GM19467 (cell line): ENCODE results near the gene CRACDL.
"Not testable (repeated sequence)": the region's sequence is repeated elsewhere in the genome, so short reads cannot be mapped to it uniquely, and the experiment has no call there.

Source experiments
- ATAC-seq: cut with Tn5 transposase; IDR thresholded peaks from one replicate; pipeline ENCODE4 v1.9.1; 2021; ENCODE audit warnings: mild to moderate bottlenecking, moderate library complexity; ENCODE audit not compliant: unreplicated experiment

CRACDL gene

GRCh38 chr2:98886066-98886554 lies 49.9 kb downstream of the CRACDL start:
- no peak for ATAC-seq

GRCh38 chr2:98884658-98885057 lies 51.4 kb downstream of the CRACDL start:
- ATAC-seq = no peak

- ATAC-seq = no peak
These were observed 52.2 kb downstream of the CRACDL start for GRCh38 chr2:98883780-98884211.

- no peak for ATAC-seq
These were observed 52.9 kb downstream of the CRACDL start for GRCh38 chr2:98882971-98883779.

GRCh38 chr2:98882368-98882767 lies 53.7 kb downstream of the CRACDL start:
- no peak for ATAC-seq

- ATAC-seq = no peak
These were observed 54.8 kb downstream of the CRACDL start for GRCh38 chr2:98881153-98881650.

- no peak for ATAC-seq
These were observed 55.5 kb downstream of the CRACDL start for GRCh38 chr2:98880266-98881152.

GRCh38 chr2:98877658-98878057 lies 58.4 kb downstream of the CRACDL start:
- ATAC-seq = not testable (repeated sequence)

- ATAC-seq = no peak
These were observed 59.3 kb downstream of the CRACDL start for GRCh38 chr2:98876741-98877140.

GRCh38 chr2:98875746-98876145 lies 60.3 kb downstream of the CRACDL start:
- ATAC-seq = no peak

- ATAC-seq = no peak
These were observed 60.8 kb downstream of the CRACDL start for GRCh38 chr2:98875081-98875728.

GRCh38 chr2:98874186-98874689 lies 61.8 kb downstream of the CRACDL start:
- ATAC-seq = no peak

GRCh38 chr2:98872526-98872925 lies 63.5 kb downstream of the CRACDL start:
- no peak for ATAC-seq

GRCh38 chr2:98871506-98871905 lies 64.5 kb downstream of the CRACDL start:
- no peak for ATAC-seq

GRCh38 chr2:98870516-98871158 lies 65.4 kb downstream of the CRACDL start:
- no peak for ATAC-seq

- no peak for ATAC-seq
These were observed 66.2 kb downstream of the CRACDL start for GRCh38 chr2:98869870-98870269.

GRCh38 chr2:98869272-98869641 lies 66.8 kb downstream of the CRACDL start:
- no peak for ATAC-seq

- no peak for ATAC-seq
These were observed 67.3 kb downstream of the CRACDL start for GRCh38 chr2:98868548-98869271.

- no peak for ATAC-seq
These were observed 68.3 kb downstream of the CRACDL start for GRCh38 chr2:98867539-98868309.
